ENCODE results near the gene SET. TPM values are rescaled to one million over a fixed set of nuclear protein-coding genes. Genes with fewer than 3 reads are reported as not detected.

The SET gene
- total and polyA plus RNA-seq, 2 donors (not counting 1 experiment from before 2014, with no cell fraction given): 54.9 to 309 TPM

GRCh38 chr9:128721487-128722010, 32.5 kb downstream of the SET start:
- no peak overlapping the region for H3K27ac Mint-ChIP-seq
- TF ChIP-seq EZH2 (IDR thresholded peaks at IDR 0.05; ENCODE audit: borderline replicate concordance, insufficient read depth, low read depth, low read length, poor library complexity, severe bottlenecking) (no peak), CTCF (IDR thresholded peaks at IDR 0.05) (no peak)
- peaks cover 0 to 13% of the 10 kb centered on the region in 2 experiments for H3K36me3 ChIP-seq (replicated peaks in 1 of 2; ENCODE audit: control extremely low read depth in 1 of 2, control insufficient read depth in 1 of 2, extremely low read depth in 1 of 2, insufficient read depth in 2 of 2, low read length in 1 of 2)
- H3K4me2 ChIP-seq (replicated peaks; ENCODE audit: low read depth, low read length, poor library complexity, severe bottlenecking): no peak overlapping the region
- intact Hi-C loops (cut with micrococcal nuclease): loop anchor here (5.0 kb wide), 1 partner anchor 1081 kb away; the partner anchor contains the start of gene TOR1B
- H4K20me1 ChIP-seq (ENCODE audit: control insufficient read depth, insufficient read depth, low read length, poor library complexity, severe bottlenecking): no peaks in the 10 kb centered on the region
- DNase-seq (peak; percentile 8), ATAC-seq (ENCODE audit: low read depth) (no peak)
- H2AFZ ChIP-seq (ENCODE audit: insufficient read depth, low read depth, low read length, poor library complexity, severe bottlenecking): no peak overlapping the region
- H3K4me3 ChIP-seq (ENCODE audit: control extremely low read depth in 1 of 5, extremely low read depth in 1 of 5, insufficient read depth in 1 of 5, low read depth in 2 of 5, low read length in 4 of 5): no peak overlapping the region
- H3K27me3 ChIP-seq (replicated peaks in 1 of 4; ENCODE audit: control extremely low read depth in 1 of 4, control insufficient read depth in 3 of 4, insufficient read depth in 4 of 4, low read length in 3 of 4): no peaks in the 10 kb centered on the region
- H3K4me3 Mint-ChIP-seq: peak overlapping the region; percentile 23
- H3K9ac ChIP-seq (ENCODE audit: low read length): no peak overlapping the region
- ChIA-PET POLR2A (no interaction called here), CTCF (interaction anchor here (0.5 to 1.4 kb wide), 2 partner anchors 17 to 83 kb away, joined by 3 read pairs; no protein-coding TSS in a partner anchor)
- H3K4me1 ChIP-seq (ENCODE audit: control insufficient read depth in 2 of 2, insufficient read depth in 2 of 2, low read length in 2 of 2): peaks cover 18 to 23% of the 10 kb centered on the region in 2 donors
- no peak overlapping the region for H3K27ac ChIP-seq (ENCODE audit: low read length in 2 of 2)
- no peaks in the 10 kb centered on the region for H3K27me3 Mint-ChIP-seq
- H3K4me1 Mint-ChIP-seq: peaks cover 31% of the 10 kb centered on the region
- 93% methylated on average over 14 of the region's 18 CpGs for WGBS (ENCODE audit: insufficient coverage)
- peaks cover 8% of the 10 kb centered on the region for H3K79me2 ChIP-seq (ENCODE audit: control insufficient read depth, insufficient read depth, low read length)
- no peaks in the 10 kb centered on the region for H3K9me3 Mint-ChIP-seq (ENCODE audit: insufficient read depth)
- H3K9me3 ChIP-seq (ENCODE audit: control extremely low read depth in 1 of 3, control insufficient read depth in 2 of 3, insufficient read depth in 1 of 3, low read length in 2 of 3): no peaks in the 10 kb centered on the region

Data from B cell (primary cell).